HEK293 (cell line): ENCODE results near the gene DHDH.

ENCODE experiments used
- CTCF ChIA-PET: fragments of 350-600 bp; formaldehyde crosslinking; extraction: SDS; loops from one replicate; lab custom pipeline; 2021; ENCODE audit warnings: antibody characterized with exemption; lab: Yijun Ruan, JAX
- POLR2A ChIA-PET: fragments of 300-600 bp; formaldehyde crosslinking; extraction: SDS; loops from one replicate; lab custom pipeline; 2020; ENCODE audit warnings: antibody characterized with exemption, inconsistent platforms; lab: Yijun Ruan, JAX
- H3K27ac ChIP-seq: fragments of 200-500 bp; sonication (Bioruptor generic); 2 replicates; pipeline ENCODE4 v1.5.1; 2014; ENCODE audit warnings: low read depth, low read length, control low read depth, inconsistent platforms; ENCODE audit errors: extremely low read depth
- H3K36me3 ChIP-seq, 2 experiments: fragments of 200-500 bp in 1 of 2; sonication (Bioruptor generic) in 1 of 2; 1 replicate in 1 of 2; 2 replicates in 1 of 2; pipeline ENCODE4 v1.5.1; 2014 to 2017; ENCODE audit warnings: inconsistent platforms in 2 of 2, low read length in 2 of 2; ENCODE audit not compliant: control insufficient read depth in 2 of 2, insufficient read depth in 1 of 2
- H3K4me1 ChIP-seq: fragments of 200-500 bp; sonication (Bioruptor generic); 2 replicates; pipeline ENCODE4 v1.5.1; 2014; ENCODE audit warnings: mild to moderate bottlenecking, low read length, inconsistent platforms; ENCODE audit not compliant: control insufficient read depth, insufficient read depth
- H3K4me3 ChIP-seq: 2 replicates; pipeline ENCODE4 v1.5.1; 2011; ENCODE audit warnings: low read depth, mild to moderate bottlenecking, control low read depth, low read length, moderate library complexity
- H3K9me3 ChIP-seq: fragments of 200-500 bp; sonication (Bioruptor generic); 2 replicates; pipeline ENCODE4 v1.5.1; 2014; ENCODE audit warnings: low read depth, low read length, inconsistent platforms; ENCODE audit not compliant: control insufficient read depth, insufficient read depth
- CTCF ChIP-seq: fragments of 450-650 bp; formaldehyde crosslinking; IDR thresholded peaks from 2 replicates; pipeline ENCODE4 v1.5.1; 2016; ENCODE audit warnings: missing biosample characterization, missing genetic modification characterization
- KLF10 ChIP-seq: fragments of 450-650 bp; IDR thresholded peaks from 2 replicates; pipeline ENCODE4 v1.5.1; 2018; ENCODE audit warnings: missing biosample characterization, mild to moderate bottlenecking, missing genetic modification characterization
- MEIS1 ChIP-seq: sonication (generic); formaldehyde crosslinking; IDR thresholded peaks from 2 replicates; pipeline ENCODE4 v1.8.1; 2022; ENCODE audit warnings: missing genetic modification reagents, mild to moderate bottlenecking, borderline replicate concordance
- SETDB1 ChIP-seq: IDR thresholded peaks from one replicate; pipeline ENCODE4 v1.6.1; 2017; ENCODE audit warnings: mild to moderate bottlenecking, low read length, moderate library complexity, mixed read lengths; ENCODE audit not compliant: insufficient read length
- TRIM28 ChIP-seq: IDR thresholded peaks from 2 replicates; pipeline ENCODE4 v1.6.1; 2011; ENCODE audit warnings: low read length, control low read depth, borderline replicate concordance
- ZBTB21 ChIP-seq: fragments of 450-650 bp; formaldehyde crosslinking; IDR thresholded peaks from 2 replicates; pipeline ENCODE4 v1.5.1; 2017; ENCODE audit warnings: missing biosample characterization, missing genetic modification characterization
- ZBTB48 ChIP-seq: fragments of 450-650 bp; formaldehyde crosslinking; IDR thresholded peaks from 2 replicates; pipeline ENCODE4 v1.5.1; 2016; ENCODE audit warnings: missing biosample characterization, missing genetic modification characterization
- ZEB2 ChIP-seq: fragments of 450-650 bp; formaldehyde crosslinking; IDR thresholded peaks from 2 replicates; pipeline ENCODE4 v1.5.1; 2016; ENCODE audit warnings: missing biosample characterization, missing genetic modification characterization
- ZNF114 ChIP-seq: fragments of 450-650 bp; formaldehyde crosslinking; IDR thresholded peaks from 2 replicates; pipeline ENCODE4 v1.5.0; 2017; ENCODE audit warnings: missing biosample characterization, missing genetic modification characterization
- ZNF169 ChIP-seq: fragments of 450-650 bp; formaldehyde crosslinking; IDR thresholded peaks from 2 replicates; pipeline ENCODE4 v1.5.1; 2016; ENCODE audit warnings: missing biosample characterization, missing genetic modification characterization
- ZNF335 ChIP-seq: fragments of 450-650 bp; formaldehyde crosslinking; conservative IDR thresholded peaks from 2 replicates; pipeline ENCODE4 v1.5.1; 2016; ENCODE audit warnings: missing biosample characterization, missing genetic modification characterization
- ZNF354C ChIP-seq: fragments of 450-650 bp; formaldehyde crosslinking; IDR thresholded peaks from 2 replicates; pipeline ENCODE4 v1.5.1; 2016; ENCODE audit warnings: missing biosample characterization, missing genetic modification characterization, low read depth, borderline replicate concordance
- ZNF433 ChIP-seq: fragments of 450-650 bp; formaldehyde crosslinking; IDR thresholded peaks from 2 replicates; pipeline ENCODE4 v1.5.1; 2016; ENCODE audit warnings: missing biosample characterization, missing genetic modification characterization, low read depth
- ZNF558 ChIP-seq: fragments of 450-650 bp; formaldehyde crosslinking; IDR thresholded peaks from 2 replicates; pipeline ENCODE4 v1.5.1; 2016; ENCODE audit warnings: missing biosample characterization, missing genetic modification characterization
- ZNF560 ChIP-seq: fragments of 450-650 bp; formaldehyde crosslinking; IDR thresholded peaks from 2 replicates; pipeline ENCODE4 v1.5.1; 2017; ENCODE audit warnings: missing biosample characterization, missing genetic modification characterization, borderline replicate concordance
- ZNF610 ChIP-seq: fragments of 450-650 bp; formaldehyde crosslinking; IDR thresholded peaks from 2 replicates; pipeline ENCODE4 v1.5.1; 2016; ENCODE audit warnings: missing biosample characterization, missing genetic modification characterization, borderline replicate concordance
- ZNF623 ChIP-seq: fragments of 450-650 bp; formaldehyde crosslinking; IDR thresholded peaks from 2 replicates; pipeline ENCODE4 v1.5.1; 2016; ENCODE audit warnings: missing biosample characterization, missing genetic modification characterization
- ZNF677 ChIP-seq: fragments of 450-650 bp; IDR thresholded peaks from 2 replicates; pipeline ENCODE4 v1.5.0; 2018; ENCODE audit warnings: missing biosample characterization, mild to moderate bottlenecking, missing genetic modification characterization, moderate library complexity
- ZNF707 ChIP-seq: fragments of 450-650 bp; formaldehyde crosslinking; IDR thresholded peaks from 2 replicates; pipeline ENCODE4 v1.5.1; 2016; ENCODE audit warnings: missing biosample characterization, missing genetic modification characterization
- ZNF785 ChIP-seq: fragments of 450-650 bp; formaldehyde crosslinking; IDR thresholded peaks from 2 replicates; pipeline ENCODE4 v1.5.1; 2016; ENCODE audit warnings: missing biosample characterization, missing genetic modification characterization
- ZNF791 ChIP-seq: fragments of 450-650 bp; formaldehyde crosslinking; IDR thresholded peaks from 2 replicates; pipeline ENCODE4 v1.5.1; 2016; ENCODE audit warnings: missing biosample characterization, missing genetic modification characterization
- TF ChIP-seq, protein P1 (sequence below): fragments of 450-650 bp; formaldehyde crosslinking; IDR thresholded peaks from 2 replicates; pipeline ENCODE4 v1.5.1; 2016; ENCODE audit warnings: missing biosample characterization, missing genetic modification characterization
- TF ChIP-seq, protein P2 (sequence below): fragments of 450-650 bp; formaldehyde crosslinking; IDR thresholded peaks from 2 replicates; pipeline ENCODE4 v1.5.1; 2016; ENCODE audit warnings: missing biosample characterization, missing genetic modification characterization, low read depth
- TF ChIP-seq, protein P3 (sequence below): fragments of 450-650 bp; formaldehyde crosslinking; IDR thresholded peaks from 2 replicates; pipeline ENCODE4 v1.5.1; 2017; ENCODE audit warnings: missing biosample characterization, missing genetic modification characterization
- TF ChIP-seq, protein P4 (sequence below): fragments of 450-650 bp; formaldehyde crosslinking; IDR thresholded peaks from 2 replicates; pipeline ENCODE4 v1.5.1; 2016; ENCODE audit warnings: missing biosample characterization, missing genetic modification characterization
- TF ChIP-seq, protein P5 (sequence below): fragments of 450-650 bp; formaldehyde crosslinking; IDR thresholded peaks from 2 replicates; pipeline ENCODE4 v1.5.1; 2016; ENCODE audit warnings: missing biosample characterization, missing genetic modification characterization

Gene DHDH

GRCh38 chr19:48947258-48947542 is 13.7 kb downstream of the DHDH start:
- TF ChIP-seq ZNF354C (tag by site-specific recombination) = no peak
- no peak for TF ChIP-seq ZNF610 (tag by site-specific recombination)
- no peak for TF ChIP-seq SETDB1
- no peak for TF ChIP-seq ZBTB21 (tag by site-specific recombination)
- no peak for TF ChIP-seq CTCF (tag by site-specific recombination)
- no peak for TF ChIP-seq ZNF677 (tag by site-specific recombination)
- TF ChIP-seq, protein P1, sequence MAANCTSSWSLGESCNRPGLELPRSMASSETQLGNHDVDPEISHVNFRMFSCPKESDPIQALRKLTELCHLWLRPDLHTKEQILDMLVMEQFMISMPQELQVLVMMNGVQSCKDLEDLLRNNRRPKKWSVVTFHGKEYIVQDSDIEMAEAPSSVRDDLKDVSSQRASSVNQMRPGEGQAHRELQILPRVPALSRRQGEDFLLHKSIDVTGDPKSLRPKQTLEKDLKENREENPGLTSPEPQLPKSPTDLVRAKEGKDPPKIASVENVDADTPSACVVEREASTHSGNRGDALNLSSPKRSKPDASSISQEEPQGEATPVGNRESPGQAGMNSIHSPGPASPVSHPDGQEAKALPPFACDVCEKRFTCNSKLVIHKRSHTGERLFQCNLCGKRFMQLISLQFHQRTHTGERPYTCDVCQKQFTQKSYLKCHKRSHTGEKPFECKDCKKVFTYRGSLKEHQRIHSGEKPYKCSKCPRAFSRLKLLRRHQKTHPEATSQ (tag by site-specific recombination) = no peak
- TF ChIP-seq ZNF114 (tag by site-specific recombination) = no peak
- TF ChIP-seq, protein P2, sequence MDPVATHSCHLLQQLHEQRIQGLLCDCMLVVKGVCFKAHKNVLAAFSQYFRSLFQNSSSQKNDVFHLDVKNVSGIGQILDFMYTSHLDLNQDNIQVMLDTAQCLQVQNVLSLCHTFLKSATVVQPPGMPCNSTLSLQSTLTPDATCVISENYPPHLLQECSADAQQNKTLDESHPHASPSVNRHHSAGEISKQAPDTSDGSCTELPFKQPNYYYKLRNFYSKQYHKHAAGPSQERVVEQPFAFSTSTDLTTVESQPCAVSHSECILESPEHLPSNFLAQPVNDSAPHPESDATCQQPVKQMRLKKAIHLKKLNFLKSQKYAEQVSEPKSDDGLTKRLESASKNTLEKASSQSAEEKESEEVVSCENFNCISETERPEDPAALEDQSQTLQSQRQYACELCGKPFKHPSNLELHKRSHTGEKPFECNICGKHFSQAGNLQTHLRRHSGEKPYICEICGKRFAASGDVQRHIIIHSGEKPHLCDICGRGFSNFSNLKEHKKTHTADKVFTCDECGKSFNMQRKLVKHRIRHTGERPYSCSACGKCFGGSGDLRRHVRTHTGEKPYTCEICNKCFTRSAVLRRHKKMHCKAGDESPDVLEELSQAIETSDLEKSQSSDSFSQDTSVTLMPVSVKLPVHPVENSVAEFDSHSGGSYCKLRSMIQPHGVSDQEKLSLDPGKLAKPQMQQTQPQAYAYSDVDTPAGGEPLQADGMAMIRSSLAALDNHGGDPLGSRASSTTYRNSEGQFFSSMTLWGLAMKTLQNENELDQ (tag by site-specific recombination) = no peak
- TF ChIP-seq ZNF707 (tag by site-specific recombination) = no peak
- TF ChIP-seq ZNF558 (tag by site-specific recombination) = no peak
- TF ChIP-seq, protein P3, sequence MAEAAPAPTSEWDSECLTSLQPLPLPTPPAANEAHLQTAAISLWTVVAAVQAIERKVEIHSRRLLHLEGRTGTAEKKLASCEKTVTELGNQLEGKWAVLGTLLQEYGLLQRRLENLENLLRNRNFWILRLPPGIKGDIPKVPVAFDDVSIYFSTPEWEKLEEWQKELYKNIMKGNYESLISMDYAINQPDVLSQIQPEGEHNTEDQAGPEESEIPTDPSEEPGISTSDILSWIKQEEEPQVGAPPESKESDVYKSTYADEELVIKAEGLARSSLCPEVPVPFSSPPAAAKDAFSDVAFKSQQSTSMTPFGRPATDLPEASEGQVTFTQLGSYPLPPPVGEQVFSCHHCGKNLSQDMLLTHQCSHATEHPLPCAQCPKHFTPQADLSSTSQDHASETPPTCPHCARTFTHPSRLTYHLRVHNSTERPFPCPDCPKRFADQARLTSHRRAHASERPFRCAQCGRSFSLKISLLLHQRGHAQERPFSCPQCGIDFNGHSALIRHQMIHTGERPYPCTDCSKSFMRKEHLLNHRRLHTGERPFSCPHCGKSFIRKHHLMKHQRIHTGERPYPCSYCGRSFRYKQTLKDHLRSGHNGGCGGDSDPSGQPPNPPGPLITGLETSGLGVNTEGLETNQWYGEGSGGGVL (tag by site-specific recombination) = no peak
- no peak for TF ChIP-seq KLF10 (tag by site-specific recombination)
- TF ChIP-seq ZNF433 (tag by site-specific recombination) = no peak
- TF ChIP-seq ZBTB48 (tag by site-specific recombination) = no peak
- TF ChIP-seq ZEB2 (tag by site-specific recombination) = no peak
- no peak for TF ChIP-seq ZNF785 (tag by site-specific recombination)
- H3K9me3 ChIP-seq = no peaks in the 10 kb centered on the region
- no peaks in the 10 kb centered on the region for H3K4me1 ChIP-seq
- ChIA-PET POLR2A (no interaction called here), CTCF (no interaction called here)
- no peak overlapping the region for H3K4me3 ChIP-seq
- no peaks in the 10 kb centered on the region for H3K36me3 ChIP-seq
- no peak overlapping the region for H3K27ac ChIP-seq

DNA sequence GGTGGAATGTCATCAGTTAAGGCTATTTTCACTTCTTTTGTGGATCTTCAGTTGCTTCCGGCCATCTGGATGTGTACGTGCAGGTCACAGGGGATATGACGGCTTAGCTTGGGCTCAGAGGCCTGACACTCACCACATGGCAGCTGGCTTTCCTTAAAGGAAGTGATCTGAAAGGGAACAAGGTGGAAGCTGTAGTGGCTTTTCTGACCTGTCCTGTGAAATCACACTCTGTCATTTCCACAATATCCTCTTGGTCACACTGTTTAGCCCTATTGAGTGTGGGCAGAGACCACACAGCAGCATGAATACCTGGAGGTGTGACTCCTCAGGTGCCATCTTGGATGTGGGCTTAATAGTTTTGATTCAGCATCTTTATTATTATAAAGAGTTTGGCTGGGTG is 16.7 kb downstream of the DHDH start:
- Histone ChIP-seq H3K9me3 (no peaks in the 10 kb centered on the region), H3K27ac (no peak overlapping the region), H3K4me1 (peaks cover under 1% of the 10 kb centered on the region), H3K4me3 (no peak overlapping the region), H3K36me3 (no peaks in the 10 kb centered on the region)
- ChIA-PET POLR2A (no interaction called here), CTCF (interaction anchor here (0.6 kb wide), 1 partner anchor 262 kb away, joined by 4 read pairs; no protein-coding TSS in a partner anchor)
- TF ChIP-seq TRIM28 (no peak), ZNF791 (no peak), ZNF169 (tag by site-specific recombination) (no peak), MEIS1 (CRISPR knock-in tag) (no peak), ZNF560 (no peak), ZNF335 (tag by site-specific recombination) (no peak), ZNF623 (tag by site-specific recombination) (no peak)
- TF ChIP-seq, protein P4, sequence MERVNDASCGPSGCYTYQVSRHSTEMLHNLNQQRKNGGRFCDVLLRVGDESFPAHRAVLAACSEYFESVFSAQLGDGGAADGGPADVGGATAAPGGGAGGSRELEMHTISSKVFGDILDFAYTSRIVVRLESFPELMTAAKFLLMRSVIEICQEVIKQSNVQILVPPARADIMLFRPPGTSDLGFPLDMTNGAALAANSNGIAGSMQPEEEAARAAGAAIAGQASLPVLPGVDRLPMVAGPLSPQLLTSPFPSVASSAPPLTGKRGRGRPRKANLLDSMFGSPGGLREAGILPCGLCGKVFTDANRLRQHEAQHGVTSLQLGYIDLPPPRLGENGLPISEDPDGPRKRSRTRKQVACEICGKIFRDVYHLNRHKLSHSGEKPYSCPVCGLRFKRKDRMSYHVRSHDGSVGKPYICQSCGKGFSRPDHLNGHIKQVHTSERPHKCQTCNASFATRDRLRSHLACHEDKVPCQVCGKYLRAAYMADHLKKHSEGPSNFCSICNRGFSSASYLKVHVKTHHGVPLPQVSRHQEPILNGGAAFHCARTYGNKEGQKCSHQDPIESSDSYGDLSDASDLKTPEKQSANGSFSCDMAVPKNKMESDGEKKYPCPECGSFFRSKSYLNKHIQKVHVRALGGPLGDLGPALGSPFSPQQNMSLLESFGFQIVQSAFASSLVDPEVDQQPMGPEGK (tag by site-specific recombination) = no peak
- TF ChIP-seq, protein P5, sequence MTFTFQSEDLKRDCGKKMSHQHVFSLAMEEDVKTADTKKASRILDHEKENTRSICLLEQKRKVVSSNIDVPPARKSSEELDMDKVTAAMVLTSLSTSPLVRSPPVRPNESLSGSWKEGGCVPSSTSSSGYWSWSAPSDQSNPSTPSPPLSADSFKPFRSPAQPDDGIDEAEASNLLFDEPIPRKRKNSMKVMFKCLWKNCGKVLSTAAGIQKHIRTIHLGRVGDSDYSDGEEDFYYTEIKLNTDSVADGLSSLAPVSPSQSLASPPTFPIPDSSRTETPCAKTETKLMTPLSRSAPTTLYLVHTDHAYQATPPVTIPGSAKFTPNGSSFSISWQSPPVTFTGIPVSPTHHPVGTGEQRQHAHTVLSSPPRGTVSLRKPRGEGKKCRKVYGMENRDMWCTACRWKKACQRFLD = no peak
